ENCODE results near the gene GSK3B. TPM values are rescaled to one million over a fixed set of nuclear protein-coding genes. Genes with fewer than 3 reads are reported as not detected.

The GSK3B gene
- total RNA-seq, 1 donor from 2014 or later: 11.8 TPM

DNA sequence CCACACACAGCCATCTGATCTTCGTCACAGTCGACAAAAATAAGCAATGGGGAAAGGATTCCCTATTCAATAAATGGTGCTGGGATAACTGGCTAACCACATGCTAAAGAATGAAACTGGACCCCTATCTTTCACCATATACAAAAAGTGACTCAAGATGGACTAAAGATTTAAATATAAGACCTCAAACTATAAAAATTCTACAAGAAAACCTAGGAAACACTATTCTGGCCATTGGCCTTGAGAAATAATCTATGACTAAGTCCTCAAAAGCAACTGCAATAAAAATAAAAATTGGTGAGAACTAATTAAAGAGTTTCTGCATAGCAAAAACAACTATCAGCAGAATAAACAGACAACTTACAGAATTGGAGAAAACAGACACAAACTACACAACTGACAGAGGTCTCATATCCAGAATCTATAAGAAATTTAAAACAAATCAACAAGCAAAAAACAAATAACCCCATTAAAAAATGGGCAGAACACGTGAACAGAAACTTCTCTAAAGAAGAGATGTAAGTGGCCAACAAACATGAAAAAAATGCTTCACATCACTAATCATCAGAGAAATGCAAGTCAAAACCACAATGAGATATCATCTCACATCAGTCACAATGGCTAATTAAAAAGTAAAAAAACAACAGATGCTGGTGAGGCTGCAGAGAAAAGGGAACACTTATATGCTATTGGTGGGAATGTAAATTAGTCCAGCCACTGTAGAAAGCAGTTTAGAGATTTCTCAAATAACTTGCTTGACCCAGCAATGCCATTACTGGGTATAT is 208.3 kb downstream of the GSK3B start:
- no peak for TF ChIP-seq CTCF (IDR thresholded peaks at IDR 0.05)
- no peaks in the 10 kb centered on the region for H3K27me3 ChIP-seq
- peaks cover 6 to 8% of the 10 kb centered on the region in 2 donors for H3K36me3 ChIP-seq
- H3K4me3 ChIP-seq: no peak overlapping the region
- peaks cover 0 to 9% of the 10 kb centered on the region in 2 donors for H3K9me3 ChIP-seq
- no peaks in the 10 kb centered on the region for H3K4me1 ChIP-seq
- no peak overlapping the region for H3K27ac ChIP-seq
- intact Hi-C loops (cut with DNase I): no loop called here
- DNase-seq (ENCODE audit: low spot score in 2 of 2): no peak

- Histone ChIP-seq H3K4me1 (no peaks in the 10 kb centered on the region), H3K36me3 (peaks cover 5 to 6% of the 10 kb centered on the region in 2 donors), H3K4me3 (no peak overlapping the region), H3K9me3 (peaks cover 0 to 9% of the 10 kb centered on the region in 2 donors), H3K27me3 (no peaks in the 10 kb centered on the region), H3K27ac (no peak overlapping the region)
- intact Hi-C loops (cut with DNase I): no loop called here
- TF ChIP-seq CTCF (IDR thresholded peaks at IDR 0.05): no peak
- DNase-seq (ENCODE audit: low spot score in 2 of 2): no peak
Observed at GRCh38 chr3:119884161-119884557, 210.1 kb downstream of the GSK3B start.

- Histone ChIP-seq H3K9me3 (peaks cover 0 to 9% of the 10 kb centered on the region in 2 donors), H3K27ac (no peak overlapping the region), H3K36me3 (peaks cover 5 to 6% of the 10 kb centered on the region in 2 donors), H3K4me1 (no peaks in the 10 kb centered on the region), H3K27me3 (no peaks in the 10 kb centered on the region), H3K4me3 (no peak overlapping the region)
- intact Hi-C loops (cut with DNase I): no loop called here
- no peak for DNase-seq (ENCODE audit: low spot score in 2 of 2)
- no peak for TF ChIP-seq CTCF (IDR thresholded peaks at IDR 0.05)
Observed at GRCh38 chr3:119883461-119884160, 210.6 kb downstream of the GSK3B start.

DNA sequence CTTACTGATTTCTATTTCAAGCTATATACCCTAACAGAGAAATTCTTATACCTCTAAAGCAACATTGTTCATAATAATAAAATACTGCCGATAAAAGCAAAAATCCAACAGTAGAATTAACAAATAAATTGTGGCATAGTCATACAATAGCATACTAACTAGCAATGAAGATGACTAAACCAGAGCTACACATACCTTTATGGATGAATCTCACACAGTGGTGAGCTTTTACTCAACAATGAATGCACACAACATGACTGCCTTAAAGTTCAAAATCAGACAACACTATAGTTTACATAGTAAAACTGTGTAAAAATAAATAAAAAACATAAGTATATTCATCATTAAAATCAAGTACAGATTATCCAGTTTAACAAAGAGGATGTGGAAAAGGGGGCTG is 213.3 kb downstream of the GSK3B start:
- intact Hi-C loops (cut with DNase I): no loop called here
- TF ChIP-seq CTCF (IDR thresholded peaks at IDR 0.05): no peak
- Histone ChIP-seq H3K27me3 (no peaks in the 10 kb centered on the region), H3K4me1 (no peaks in the 10 kb centered on the region), H3K27ac (no peak overlapping the region), H3K36me3 (peaks cover 5 to 6% of the 10 kb centered on the region in 2 donors), H3K9me3 (no peaks in the 10 kb centered on the region), H3K4me3 (no peak overlapping the region)
- DNase-seq (ENCODE audit: low spot score in 2 of 2): no peak

DNA sequence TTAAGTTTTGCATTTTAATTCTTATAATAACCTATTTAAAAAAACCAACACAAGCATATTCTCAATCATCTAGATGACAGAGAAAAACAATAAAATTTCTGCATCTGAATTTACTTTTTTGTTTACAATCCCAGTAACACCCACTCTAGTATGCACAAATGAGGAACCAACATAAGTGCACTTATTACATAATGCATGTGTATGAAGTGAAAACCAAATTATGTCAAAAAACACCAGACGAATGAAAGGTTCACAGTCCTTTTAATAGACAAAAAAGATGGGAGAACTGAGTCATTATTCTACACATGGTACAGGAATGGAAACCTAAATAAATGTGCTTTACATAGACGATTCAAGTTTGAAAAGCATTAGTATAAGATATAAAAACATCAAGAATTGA is 220.6 kb downstream of the GSK3B start:
- intact Hi-C loops (cut with DNase I): no loop called here
- H3K36me3 ChIP-seq: no peaks in the 10 kb centered on the region
- H3K4me3 ChIP-seq: no peak overlapping the region
- H3K27me3 ChIP-seq: no peaks in the 10 kb centered on the region
- DNase-seq (ENCODE audit: low spot score in 2 of 2): no peak
- no peaks in the 10 kb centered on the region for H3K9me3 ChIP-seq
- no peaks in the 10 kb centered on the region for H3K4me1 ChIP-seq
- TF ChIP-seq CTCF (IDR thresholded peaks at IDR 0.05): no peak
- no peak overlapping the region for H3K27ac ChIP-seq

All from ascending aorta (tissue), 2 donors.